ENCODE results near the gene SESN3.
A peak's percentile ranks its signal among the peaks of the same experiment; 100 is the strongest.
"Not testable (repeated sequence)": the region's sequence is repeated elsewhere in the genome, so short reads cannot be mapped to it uniquely, and the experiment has no call there.

SESN3 gene

DNA sequence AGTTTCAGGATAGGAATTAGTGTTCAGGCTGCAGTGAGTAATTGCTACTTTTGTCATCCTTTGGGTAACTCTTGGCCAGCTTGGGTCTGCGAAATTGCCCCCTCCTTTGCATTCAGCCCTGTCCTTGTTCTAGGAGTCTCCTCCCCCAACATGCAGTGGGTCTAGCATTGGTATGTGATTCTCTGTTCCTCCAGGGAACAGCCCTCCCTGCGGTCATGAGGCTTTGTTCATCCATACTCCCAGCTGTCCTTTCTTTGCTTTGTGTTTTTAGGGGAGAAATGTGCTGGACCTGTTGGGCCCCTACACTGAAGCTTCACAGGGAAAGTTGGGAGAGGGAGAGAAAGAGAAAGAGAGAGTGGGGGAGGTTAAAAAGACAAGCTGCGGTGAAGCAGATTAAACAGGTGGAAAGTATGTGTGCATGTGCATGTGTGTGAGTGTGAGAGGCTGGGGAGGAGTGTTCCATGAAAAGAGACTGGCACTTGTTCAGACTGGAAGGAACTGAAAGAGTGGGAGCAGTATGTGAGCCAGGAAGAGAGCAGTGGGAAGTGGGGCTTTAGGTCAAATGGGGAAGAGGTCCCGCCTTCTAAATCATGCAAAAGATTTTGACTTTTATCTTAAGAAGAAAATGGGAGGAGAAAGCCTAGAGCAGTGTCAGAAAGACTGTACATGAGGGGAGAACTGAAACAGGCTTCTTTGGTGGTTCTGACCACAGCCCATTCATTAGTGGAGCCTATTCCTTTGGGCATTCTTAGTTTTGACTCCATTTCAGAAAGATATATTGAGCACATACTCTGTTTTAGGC lies 17.9 kb upstream of the SESN3 start:
- DNase-seq, result no peak

DNA sequence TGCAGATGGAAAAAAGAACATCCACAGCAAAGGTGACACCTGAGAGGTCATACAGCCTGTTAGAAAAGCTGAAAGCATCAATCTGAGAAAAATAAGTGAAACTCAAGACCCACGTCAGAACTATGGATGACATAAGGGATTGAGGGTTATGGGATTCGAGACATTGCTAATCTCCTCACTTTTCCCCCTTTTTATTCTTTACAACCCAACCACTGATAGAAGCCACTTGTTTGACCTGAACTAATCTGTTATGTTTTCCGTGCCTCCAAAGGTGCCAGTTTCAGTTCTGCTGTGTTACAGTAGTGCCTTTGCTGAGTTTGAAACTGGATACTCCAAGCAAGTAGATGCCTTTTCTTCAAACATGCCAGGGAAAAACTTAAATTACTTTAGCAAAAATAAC lies 16.9 kb upstream of the SESN3 start:
- DNase-seq, result no peak

DNA sequence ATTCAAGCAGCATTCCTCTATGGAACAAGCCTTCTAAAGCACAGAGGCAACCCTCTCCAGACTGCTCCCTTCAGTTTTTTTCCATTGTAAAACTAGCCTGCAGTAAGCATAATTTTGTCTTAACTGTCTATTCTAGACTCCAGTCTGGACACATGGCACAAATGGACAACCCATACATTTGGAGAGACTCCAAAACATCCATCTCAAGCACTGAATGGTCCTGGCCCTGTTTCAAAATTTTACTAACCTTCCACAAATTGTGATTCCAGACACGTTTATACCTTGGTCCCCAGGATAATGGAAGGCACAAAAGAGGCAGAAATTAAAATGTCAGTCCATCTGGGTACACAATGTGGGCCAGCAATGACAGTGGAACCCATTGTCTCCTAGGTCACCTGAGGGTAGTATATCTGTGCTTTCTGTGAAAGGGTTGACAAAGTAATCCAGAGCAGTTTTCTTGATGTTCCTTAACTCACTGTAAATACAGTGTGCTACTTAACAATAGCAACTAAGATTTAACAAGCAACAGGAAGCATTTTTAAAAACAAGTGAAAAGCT lies 16.2 kb upstream of the SESN3 start:
- no peak for DNase-seq

DNA sequence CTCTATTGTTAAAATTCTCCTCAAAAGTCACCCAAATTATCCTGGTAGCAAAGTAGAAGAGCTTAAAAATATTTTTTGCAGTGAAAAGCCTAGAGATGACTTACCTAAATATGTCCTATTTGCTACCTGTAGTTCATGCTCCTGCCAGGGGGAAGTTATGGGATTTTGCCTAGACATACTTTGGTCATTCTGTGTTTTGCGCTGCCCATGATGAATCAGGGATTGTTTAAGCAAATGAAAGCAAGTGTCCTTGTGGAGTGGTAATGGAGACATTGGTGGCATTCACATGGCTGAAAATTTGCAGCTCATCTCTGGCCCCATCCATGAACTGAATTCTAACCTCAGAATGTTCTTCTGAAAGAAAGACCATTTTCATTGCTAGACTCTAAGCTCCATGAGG lies 14.6 kb upstream of the SESN3 start:
- no peak for DNase-seq

DNA sequence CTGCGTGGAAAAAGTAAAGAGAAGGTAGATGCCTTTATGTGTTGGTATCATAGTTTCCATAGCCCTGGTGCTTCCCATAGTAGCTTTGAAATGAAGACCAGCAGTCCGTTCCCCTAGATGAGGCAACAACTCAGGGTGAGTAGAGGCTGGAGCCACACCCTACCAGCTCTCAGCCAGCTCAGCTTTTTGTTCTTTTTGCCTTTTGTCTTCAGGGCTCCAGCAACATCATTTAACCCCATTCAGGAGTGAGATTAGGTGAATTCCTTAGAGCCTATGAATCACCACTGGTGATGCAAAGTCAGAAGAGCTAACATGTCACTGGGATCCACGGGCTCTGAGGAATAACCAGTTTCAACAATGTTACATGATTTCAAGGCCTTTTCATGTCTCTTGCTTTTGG lies 14.0 kb upstream of the SESN3 start:
- no peak for DNase-seq

DNA sequence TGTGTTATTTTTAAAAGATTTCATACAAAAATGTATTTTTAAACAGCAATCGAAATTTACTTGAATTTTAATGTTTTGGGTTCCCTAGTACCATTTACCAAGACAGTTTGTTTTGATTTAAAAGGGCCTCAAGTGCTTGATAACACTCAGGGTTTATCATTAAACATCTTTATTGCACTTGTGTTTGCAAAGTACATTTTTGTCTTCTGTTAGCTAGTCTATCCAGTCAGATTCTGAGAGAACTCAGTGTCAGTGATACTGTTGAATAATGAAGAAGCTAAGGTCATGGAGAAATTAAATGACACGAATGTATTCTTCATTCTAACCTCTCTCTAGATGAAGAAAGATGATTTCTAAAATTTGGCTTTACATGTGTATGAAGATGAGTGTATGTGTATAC lies 12.7 kb upstream of the SESN3 start:
- no peak for DNase-seq

DNA sequence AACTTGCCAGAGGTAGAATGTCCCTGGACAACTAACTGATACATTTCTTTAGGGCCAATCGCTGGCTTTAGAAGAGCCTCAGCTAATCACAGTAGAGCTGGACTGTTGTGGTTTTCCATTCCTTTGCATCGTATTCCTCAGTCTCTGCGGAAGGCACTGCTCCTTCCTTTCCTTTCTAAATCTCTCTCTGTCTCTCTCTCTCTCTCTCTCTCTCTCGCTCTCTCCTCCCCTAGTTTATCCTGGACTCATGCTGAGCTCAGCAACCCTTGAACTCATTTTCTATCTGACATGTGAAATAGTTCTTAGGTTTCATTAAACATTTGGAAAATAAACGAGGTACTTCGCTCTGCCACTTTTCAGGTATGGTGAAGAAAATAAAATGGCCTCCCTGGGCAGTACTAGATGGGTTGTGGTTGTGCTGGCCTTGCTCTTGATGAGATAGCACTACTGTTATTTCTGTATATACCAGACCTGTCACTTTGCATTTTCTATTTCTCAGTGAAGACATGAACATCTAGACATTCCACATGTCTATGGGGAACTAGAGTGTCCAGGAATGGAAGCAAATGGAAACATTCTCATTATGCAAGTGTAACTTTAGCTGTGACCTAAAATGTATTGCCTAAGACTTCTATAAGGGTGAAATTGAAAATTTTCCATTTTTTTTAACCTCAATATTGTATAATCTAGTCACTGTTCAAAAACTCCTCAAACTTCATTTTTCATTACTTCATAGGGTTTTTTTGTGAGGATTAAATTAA lies 12.0 kb upstream of the SESN3 start:
- no peak for DNase-seq

DNA sequence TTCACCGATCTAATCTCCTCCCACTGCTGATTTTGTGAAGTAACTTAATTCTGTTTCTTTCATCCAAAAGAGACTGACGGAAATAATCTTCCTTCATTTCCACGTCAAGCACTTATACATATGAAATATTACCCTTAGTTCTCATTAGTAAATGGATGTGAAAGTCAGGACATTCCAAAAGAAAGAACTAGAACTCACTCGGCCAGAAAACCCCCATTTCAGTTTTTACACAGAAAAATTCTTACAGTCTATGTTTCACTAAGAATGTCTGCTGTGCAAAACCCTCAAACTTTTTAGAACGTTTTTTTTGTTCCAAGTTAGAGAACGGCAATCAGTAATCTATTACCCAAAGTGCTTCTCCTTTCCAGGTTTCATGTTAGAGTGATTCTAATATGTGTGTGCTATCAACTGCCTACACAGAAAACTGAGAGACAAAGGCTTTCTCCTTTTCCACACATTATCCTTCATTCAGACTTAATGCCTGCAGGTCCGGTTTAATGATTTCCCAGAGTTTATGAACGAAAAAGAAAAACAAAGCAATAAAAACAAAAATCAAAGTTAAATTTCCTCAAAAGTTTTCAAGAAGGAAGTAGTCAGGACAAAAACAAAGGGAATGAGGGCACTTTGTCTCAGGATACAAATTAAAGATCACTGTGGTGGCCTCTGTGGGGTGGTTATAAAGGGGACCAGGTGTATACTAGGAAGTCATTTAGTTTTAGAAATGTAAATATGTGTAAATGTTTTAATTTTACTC lies 11.3 kb upstream of the SESN3 start:
- no peak for DNase-seq

DNA sequence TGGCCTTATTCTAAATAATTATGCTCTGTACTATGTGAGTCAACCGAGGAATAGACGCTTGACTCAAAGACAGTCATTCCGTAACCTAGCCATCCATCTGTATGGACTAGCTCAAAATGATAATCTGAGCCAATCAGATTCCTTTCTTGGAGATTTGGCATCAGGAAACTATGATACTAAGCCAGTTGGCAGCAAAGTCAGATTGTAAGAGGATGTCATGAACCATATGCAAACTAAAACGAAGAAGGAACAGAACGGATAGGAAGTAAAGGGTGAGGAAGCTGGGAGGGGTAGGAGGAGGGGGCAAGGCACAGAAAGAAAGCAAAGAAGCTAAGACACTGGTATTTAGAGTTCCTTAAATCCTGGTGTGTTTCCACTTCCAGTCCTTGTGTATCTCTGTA lies 10.7 kb upstream of the SESN3 start:
- no peak for DNase-seq

DNA sequence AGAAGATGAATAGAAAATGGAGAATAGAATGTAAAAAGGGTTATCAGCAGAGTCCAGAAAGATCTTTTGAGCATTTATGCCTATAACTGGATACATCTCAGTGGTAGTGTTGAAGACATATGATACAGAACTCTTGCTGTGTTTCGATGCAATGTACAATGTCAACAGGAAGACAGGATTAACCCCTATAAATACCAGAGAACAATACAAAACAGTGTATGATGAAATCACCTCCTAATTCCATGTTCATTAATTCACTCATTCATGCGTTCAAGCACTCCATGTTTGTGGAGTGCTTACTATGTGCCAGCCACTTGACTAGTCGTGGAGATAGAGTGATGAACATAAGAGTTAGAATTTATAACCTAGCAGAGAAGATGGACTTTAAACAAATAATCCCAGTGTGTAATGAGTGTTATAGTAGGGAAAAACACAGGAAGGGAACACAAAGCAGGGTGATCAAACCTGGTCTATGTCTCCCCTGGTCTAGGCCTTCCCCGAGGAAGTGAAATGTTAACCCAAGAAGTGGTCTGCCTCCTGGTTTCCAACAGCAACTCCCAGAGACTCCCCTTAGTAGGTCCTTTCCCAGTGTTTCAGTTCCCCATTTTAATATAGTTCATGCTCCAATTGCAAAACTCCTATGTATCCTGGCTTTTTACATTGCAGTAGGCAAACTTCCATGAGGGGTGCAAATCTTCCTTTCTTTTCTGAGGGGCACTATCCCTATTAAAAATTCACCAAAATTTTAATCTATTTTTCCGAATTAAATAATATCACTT lies 9.1 kb upstream of the SESN3 start:
- no peak for DNase-seq

DNA sequence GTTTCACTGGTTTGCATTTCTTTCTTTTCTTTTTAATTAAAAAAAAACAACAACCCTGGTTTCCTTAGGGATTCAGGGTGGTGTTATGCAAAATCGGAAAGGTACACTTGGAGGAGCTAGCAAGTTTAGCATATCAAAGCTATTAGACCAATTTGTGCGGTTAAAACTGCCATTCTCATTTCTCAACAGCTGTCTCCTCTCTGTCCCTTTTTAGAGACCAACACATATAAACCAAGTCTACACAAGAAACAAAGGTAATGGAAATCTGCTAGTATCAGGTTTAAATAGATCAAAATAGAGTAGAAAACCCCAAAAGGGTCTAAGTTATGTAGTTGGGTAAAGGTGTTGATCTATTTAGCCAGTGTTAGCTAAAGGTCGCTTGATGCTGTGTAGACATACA lies 1.7 kb upstream of the SESN3 start:
- no peak for DNase-seq

DNA sequence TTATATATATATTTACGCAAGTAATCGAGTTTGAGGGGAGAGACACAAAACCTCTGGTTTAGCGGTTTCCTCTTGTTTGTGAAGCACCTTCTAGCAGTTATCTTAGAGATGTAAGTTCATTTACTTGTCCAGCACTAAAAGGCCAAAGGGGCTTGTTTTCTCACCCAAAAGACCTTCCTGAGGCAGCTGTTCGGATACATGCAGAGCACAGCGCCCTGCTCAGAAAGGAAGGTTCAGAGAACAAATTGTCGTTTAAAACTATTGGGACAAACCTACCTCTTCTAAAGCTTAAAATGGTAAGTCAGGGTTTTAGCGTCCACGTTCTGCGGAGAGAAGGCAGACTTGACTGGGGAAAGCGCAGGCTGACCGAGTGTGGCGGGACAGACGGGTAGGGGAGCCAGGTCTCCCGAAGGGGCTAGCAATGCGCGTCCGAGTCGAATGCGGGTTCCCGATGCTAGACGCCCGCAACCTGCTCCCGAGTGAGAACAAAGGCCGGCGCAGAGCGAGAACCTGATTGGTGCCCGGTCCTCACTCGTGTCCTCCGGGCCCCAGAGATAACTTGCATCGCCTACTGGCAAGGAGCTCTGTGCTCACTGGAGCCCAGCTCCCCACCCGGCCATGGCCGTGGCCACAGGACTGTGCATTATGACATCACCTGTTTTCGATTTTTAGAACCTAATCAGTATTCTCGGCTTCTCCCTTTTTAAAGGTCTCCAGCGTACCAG lies 1.0 kb upstream of the SESN3 start:
- DNase-seq, result no peak

DNA sequence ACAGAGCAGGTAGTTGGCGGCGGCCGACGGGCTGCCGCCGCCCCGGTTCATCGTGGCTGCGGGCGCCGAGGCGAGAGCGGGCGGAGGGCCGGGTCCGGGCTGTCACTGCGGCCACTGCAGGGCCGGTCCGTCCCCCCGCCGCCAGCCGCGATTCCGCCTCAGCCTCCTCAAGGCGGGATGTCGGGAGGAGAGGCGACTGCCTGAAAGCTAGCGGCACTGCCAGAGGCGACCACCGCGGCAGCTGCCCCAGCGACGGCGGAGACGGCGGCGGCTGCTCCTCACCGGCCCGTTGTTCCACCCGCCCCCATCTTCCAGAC lies 234 bp downstream of the SESN3 start:
- DNase-seq, result peak in 1 of 2 experiments; percentile 79

DNA sequence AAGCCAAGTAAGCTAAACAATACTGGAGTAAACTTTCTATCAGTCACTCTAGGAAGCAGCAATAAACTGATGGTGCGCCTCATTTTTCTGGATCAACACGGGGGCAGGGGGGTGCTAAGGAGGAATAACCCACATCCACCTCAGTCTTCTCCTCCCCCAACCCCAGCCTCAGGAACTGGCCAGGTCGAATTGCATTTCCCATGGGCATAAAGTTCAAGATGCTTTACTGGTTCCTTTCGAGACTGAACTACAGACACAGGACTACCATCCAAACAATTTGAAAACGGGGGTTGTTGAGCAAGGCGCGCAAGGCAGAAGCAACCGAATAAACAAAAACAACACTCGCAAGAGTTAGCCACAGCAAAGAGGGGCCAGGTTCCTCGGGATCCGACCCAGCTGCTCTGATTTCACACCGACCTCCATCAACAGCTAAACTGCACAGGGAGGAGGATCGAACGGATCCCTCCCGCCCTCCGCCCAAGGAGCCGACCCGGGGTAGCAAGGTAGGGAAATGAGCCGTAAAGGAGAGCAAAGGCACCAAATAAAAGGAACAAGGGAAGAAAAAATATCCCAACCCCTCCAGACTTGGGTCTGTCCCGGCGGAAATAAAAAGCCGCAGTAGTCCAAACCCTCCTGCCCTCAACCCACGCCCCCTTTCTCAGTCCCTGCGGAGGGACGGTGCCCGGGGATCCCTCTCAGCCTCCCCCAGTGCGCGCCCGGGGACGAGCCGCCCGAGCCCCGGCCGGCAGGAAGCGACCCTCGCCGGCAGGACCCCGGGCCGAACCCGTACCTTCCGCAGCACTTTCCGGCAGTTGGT lies 801 bp downstream of the SESN3 start:
- peak; percentile 35 to 70 for DNase-seq

DNA sequence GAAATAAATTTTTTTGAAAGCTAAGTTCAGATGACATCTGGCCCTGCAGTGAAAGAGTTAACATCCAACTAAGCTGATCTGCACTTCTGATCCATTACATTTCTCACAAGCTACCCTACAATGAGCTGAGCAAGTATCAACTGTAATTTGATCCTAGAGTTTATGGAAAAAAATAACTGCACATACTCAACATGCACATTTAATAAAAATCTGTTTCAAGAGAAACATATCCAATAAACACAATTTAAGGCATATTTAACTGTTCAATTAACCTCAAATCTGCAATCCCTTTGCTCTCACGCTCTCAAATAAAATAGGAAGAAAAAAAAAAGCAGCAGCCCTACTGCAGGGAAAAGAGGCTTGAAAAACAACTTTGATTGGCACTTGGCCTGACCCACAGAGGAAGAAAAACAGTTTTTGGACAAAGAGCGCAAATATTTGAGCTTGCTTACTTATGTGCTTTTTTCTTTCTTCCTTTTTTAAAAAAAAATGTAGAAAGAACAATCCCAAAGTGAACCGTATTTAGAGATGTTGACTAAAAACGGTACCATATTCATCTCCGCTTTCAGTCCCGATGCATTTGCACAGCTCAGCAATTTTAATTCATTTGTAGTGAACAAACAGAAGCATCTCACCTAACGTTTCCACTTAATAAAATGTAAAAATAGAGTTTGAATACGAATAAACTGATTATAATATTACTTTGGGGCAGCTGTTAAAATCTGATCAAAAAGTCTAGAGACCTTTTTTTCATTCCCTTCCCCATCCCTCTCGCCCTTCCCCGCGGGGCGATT lies 1.6 kb downstream of the SESN3 start:
- DNase-seq, result no peak

DNA sequence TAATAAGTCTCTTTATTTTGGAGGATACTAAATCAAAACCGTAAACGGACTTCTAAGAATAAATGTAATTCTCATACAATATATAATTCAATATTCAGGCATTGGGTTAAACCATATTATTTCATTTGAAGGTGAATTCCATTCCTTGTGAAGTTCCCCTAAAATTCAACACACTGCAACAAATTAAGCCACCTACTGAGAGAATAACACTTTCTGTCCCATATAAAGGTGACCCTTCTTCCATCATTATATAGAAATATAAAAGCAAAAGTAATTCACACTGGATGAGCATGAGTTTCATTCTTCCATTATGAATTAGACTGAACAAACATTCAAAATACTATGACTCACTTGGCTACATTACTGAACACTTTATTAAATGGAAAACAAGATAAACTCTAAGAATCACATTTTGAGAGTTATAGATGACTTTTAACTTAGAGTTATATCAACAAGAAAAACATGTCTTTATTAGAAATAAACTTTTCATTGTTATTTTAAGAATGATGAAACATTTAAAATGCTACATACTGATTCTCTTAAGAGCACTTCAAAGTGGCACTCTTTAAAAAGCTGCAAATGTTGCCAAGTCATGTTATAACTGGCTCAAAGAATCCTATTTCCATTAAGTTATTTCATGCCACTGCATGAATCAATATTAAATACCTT lies 2.8 kb downstream of the SESN3 start:
- DNase-seq, result no peak

DNA sequence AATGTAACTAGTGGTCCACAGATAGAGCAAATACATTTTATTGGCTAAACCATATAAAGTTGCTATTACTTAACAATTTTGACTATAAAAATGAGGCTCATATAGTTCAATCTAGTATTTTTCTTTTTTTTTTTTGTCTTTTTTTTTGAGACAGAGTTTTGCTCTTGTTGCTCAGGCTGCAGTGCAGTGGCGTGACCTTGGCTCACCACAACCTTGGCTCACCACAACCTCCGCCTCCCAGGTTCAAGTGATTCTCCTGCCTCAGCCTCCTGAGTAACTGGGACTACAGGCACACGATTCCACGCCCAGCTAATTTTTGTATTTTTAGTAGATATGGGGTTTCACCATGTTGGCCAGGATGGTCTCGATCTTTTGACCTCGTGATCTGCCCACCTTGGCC lies 3.9 kb downstream of the SESN3 start:
- DNase-seq, result not testable (repeated sequence)

DNA sequence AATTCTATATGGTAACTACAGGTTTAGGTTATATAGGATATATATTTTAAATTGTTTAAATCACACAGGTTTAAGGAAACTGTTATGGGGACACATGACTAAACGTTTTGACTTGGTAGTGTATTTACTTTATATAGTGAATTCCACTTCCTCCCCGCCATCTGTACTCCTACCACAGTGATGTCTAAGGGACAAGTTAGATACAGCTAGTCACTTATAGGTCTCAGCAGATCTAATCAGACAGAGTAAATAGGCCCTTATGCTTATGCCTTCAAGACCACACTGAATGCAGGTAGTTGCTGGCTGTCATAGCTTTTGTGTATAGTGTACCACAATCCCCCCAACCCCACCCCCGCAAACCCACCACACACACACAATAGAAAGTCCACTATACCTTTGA lies 8.2 kb downstream of the SESN3 start:
- no peak for DNase-seq

DNA sequence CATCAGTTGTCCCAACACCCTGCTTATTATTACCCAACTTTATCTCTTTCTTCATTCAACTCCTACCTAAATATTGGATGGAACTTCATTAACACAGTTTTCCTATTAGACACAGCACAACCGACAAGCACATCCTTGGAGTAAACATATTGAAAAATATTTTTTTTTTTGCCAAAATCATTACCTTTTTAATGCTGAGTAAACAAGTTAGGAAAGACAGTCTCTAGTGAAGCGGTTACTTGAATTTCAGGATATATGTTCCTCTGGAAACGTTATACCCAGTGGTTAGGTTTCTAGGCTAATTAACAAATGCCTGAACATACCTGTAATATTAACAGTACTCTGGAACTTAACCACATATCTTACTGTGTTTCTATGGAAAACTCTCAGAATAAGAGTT lies 11.4 kb downstream of the SESN3 start:
- no peak for DNase-seq

DNA sequence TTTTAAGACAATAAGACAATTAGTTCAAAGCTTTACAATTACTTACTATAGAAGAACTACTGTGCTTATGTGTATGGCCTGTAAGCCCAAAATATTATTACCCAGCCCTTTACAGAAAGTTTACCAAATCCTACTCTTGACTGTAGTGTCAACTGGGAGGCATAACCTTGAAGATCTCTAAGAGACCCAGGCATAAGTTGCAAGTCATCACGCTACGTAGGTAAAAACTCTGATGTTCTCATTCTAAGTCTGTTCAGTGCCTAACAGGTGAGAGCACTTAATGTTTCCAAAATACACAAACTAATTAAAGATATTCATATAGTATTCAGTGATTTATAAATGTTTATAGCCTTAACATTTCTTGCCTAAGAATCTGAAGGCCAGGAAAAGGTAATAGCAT lies 12.9 kb downstream of the SESN3 start:
- DNase-seq, result no peak
